ENCODE data around the gene OR5M11.
"Not testable (repeated sequence)": the region's sequence is repeated elsewhere in the genome, so short reads cannot be mapped to it uniquely, and the experiment has no call there.

Gene OR5M11

GRCh38 chr11:56543157-56543556, at the start of gene OR5M11:
Gene OR5M11 (minus strand): TSS chr11:56543257. CDS start chr11:56543257, 0 bp downstream.
- DNase-seq (ENCODE audit: low read depth in 1 of 2, low spot score in 1 of 2) = no peak

- DNase-seq (ENCODE audit: low read depth in 1 of 2, low spot score in 1 of 2) = not testable (repeated sequence)
These were observed 49.1 kb upstream of the OR5M11 start for GRCh38 chr11:56592088-56592717.

DNA sequence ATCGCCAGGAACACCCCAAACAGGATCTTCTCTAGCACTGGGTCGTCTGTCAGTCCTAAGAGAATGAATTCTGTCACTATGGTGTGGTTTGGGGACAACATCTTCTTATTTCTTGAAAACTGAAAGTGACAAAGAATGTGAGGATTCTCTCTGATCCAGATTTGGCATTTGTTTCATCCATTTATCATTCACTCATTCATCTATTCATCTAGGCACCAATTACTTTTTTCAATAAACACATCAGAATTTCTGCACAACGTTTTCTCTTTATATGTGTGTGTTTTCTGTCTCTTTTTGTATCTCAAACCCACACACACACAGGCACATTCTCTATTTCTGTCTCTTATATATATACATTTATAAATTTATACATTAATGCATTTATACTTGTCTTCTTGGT, 34.6 kb upstream of the OR5M11 start, which contains the start of gene OR5M10:
Gene OR5M10, minus strand, starts transcription at position 101 of the 400 bp plus-strand sequence. Its CDS starts 0 bp downstream, at position 101.
- DNase-seq (ENCODE audit: low read depth in 1 of 2, low spot score in 1 of 2) = no peak

DNA sequence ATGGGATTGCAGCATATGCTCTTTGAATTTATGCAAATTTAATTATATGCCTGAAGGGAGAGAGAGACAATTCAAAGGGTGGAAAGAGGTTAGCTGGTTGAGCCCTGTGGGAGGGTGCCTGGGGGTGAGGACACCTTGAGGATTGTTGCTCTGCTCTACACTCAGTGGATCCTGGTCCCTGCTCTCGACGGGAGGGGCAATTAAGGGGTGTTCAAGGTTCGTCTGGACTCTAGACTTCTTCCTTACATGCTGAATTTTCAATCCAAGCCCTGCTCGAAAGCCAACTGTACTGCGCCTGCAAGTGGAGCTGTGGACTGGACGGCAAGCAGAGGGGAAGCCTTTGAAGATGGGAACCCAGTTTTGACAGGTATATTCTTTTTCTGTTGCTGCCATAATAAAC, 15.5 kb upstream of the OR5M11 start:
- DNase-seq (ENCODE audit: low read depth in 1 of 2, low spot score in 1 of 2) = no peak

DNA sequence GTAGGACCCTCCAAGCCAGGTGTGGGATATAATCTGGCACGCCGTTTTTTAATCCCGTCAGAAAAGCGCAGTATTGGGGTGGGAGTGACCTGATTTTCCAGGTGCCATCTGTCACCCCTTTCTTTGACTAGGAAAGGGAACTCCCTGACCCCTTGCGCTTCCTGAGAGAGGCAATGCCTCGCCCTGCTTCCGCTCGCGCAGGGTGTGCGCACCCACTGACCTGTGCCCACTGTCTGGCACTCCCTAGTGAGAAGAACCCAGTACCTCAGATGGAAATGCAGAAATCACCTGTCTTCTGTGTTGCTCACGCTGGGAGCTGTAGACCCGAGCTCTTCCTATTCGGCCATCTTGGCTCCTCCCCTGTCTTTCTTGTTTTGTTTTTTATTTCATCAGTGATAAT, 11.6 kb upstream of the OR5M11 start:
- not testable (repeated sequence) for DNase-seq (ENCODE audit: low read depth in 1 of 2, low spot score in 1 of 2)

DNA sequence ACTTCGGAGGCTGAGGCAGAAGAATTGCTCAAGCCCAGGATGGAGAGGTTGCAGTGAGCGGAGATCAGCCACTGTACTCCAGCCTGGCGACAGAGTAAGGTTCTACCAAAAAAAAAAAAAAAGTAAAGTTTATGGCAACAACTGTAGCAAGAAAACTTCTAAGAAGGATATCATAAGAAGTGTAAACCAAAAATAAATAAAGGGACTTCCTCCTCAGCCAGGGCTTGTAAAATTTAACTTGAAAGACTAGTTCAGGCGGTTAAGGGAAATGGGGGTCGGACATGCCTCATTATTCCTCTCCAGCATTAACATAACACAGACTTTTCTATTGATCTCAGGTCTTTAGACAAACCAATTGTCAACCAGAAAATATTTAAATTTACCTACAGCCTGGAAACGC, 2.5 kb upstream of the OR5M11 start:
- DNase-seq (ENCODE audit: low read depth in 1 of 2, low spot score in 1 of 2) = no peak

- no peak for DNase-seq (ENCODE audit: low read depth in 1 of 2, low spot score in 1 of 2)
These were observed 682 bp upstream of the OR5M11 start for GRCh38 chr11:56543739-56544138.

- DNase-seq (ENCODE audit: low read depth in 1 of 2, low spot score in 1 of 2) = no peak
These were observed 9.9 kb downstream of the OR5M11 start for GRCh38 chr11:56533054-56533740.

- DNase-seq (ENCODE audit: low read depth in 1 of 2, low spot score in 1 of 2) = no peak
These were observed 11.2 kb downstream of the OR5M11 start for GRCh38 chr11:56531856-56532255.

DNA sequence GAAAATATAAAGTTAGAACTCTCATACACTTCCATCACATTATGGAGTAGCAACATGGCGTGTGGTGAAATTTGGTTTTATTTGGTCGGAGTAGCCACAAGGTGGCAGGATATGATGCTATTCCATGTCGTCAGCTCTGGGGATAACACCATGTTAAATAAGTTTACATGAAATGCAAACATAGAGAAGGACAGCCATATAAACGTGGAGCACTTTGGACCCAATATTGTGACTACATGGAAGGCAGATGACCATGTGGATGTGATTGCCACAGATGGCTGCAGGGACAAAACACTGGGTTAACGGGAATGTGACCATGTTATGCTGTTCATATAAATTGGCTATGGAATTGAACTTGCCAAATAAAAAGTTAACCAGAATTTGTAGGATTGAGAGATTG, 21.0 kb downstream of the OR5M11 start:
- no peak for DNase-seq (ENCODE audit: low read depth in 1 of 2, low spot score in 1 of 2)

- no peak for DNase-seq (ENCODE audit: low read depth in 1 of 2, low spot score in 1 of 2)
These were observed 29.8 kb downstream of the OR5M11 start for GRCh38 chr11:56513280-56513679.

DNA sequence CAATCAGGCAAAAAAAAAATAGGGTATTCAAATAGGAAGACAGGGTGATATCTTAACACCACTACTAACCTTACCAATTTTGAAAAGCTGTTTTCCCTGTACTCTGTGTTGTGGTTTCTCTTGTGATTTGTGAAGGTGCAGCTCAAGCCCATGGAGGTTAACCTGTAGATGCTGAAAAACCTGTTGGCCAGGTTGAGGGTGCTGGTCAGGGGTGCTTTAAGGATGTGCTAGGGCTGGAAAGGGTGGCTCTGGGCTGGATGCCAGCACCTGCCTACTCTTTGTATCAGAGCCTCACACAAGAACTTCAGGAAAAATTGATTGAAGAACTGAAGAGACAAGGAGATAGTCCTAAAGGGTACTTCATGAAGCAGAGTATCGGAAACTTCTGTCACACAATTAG, 33.6 kb downstream of the OR5M11 start:
- DNase-seq (ENCODE audit: low read depth in 1 of 2, low spot score in 1 of 2) = no peak

- DNase-seq (ENCODE audit: low read depth in 1 of 2, low spot score in 1 of 2) = no peak
These were observed 46.0 kb downstream of the OR5M11 start for GRCh38 chr11:56497010-56497409.

DNA sequence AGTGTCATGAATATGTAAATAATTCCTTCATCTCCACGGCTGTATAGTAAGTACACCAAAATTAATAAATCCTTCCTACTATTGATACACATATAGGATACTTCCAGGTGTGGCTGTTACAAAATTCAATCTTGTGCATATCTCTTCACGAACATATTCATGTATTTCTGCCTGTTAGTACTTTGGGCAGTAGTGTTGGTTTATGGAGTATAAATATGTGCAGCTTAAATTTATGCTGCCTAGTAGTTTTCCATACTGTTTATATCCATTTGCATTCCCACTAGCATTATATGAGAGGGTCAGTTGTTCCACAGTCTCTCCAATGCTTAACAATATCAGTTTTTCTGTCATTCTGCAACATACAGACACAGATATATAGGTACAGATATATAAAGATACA, 47.9 kb downstream of the OR5M11 start:
- DNase-seq (ENCODE audit: low read depth in 1 of 2, low spot score in 1 of 2) = no peak

All from stimulated activated CD4-positive, alpha-beta T cell treated with anti-CD3 and anti-CD28 coated beads, Interleukin-15, amount 100 ng/mL, for 1 hour (primary cell).